Cerebellar cortex (tissue), 1 donor: ENCODE results near the gene EDN2.

Experiments used
- DNase-seq: peaks from one replicate; pipeline ENCODE4 v3.0.0-alpha.2; 2015; ENCODE audit warnings: low spot score

The EDN2 gene

GRCh38 chr1:41437011-41437355, 47.5 kb downstream of the EDN2 start:
- DNase-seq = no peak

- DNase-seq = no peak
These were observed 48.0 kb downstream of the EDN2 start for GRCh38 chr1:41436281-41437010.

DNA sequence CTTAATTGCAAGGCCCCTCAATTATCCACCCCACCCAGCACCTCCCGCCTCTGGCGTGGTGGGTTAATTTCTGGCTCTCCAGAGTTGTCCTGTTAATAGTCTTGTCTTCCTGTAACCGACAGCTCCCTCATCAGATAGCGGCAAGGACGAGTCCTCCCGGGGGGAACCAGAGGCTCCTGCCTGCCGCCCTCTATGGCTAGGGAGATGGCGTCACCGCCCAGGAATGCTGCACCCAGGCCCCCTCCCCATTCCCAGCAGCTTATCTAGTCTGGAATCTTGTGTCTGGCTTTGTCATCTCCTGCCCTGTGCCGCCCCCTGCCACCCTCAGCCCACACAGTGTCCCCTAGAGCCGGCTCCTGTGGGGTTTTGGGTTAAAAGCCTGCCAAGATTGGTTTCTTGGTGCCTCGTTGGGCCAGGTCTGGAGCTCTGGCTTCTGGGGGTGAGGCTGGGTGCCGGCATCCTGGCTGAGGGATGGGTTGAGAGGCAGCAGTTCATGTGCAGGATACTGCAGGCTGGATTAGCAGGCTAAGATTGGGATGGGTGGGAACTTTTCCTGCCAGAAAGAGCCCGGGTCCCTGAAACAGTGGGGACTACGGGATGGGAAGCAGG, 48.8 kb downstream of the EDN2 start:
- DNase-seq = no peak

DNA sequence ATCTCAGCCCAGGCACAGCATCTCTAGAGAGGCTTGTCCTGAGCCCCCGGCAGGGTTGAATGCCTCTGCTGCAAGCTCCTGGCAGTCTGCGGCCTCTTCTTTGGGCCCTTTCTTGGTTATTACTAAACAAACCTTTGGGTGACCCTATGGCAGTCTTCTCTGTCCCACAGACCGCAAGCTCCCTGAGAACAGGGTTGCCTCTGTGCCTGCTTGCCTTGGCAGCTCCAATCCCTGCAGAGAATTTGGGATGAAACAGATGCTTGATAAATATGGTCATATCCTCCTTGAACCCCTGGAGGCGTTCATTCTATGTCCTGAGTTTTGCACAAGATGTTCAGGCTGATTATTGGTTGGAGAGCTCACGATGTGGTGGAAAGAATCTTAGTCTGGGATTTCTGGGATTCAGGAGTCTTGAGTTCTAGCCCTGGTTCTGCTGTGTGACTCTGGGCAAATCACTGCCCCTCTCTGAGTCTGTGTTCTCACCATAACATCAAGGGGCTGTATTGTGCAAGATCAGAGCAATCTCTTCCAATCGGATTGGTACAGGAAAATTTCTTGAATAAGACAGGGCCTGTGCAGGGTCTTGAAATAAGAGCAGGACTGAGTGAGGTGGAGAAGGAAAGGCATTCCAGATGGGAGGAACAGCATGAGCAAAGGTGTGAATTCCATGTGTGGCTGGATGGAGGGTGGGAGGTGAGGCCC, 49.6 kb downstream of the EDN2 start:
- DNase-seq = no peak

DNA sequence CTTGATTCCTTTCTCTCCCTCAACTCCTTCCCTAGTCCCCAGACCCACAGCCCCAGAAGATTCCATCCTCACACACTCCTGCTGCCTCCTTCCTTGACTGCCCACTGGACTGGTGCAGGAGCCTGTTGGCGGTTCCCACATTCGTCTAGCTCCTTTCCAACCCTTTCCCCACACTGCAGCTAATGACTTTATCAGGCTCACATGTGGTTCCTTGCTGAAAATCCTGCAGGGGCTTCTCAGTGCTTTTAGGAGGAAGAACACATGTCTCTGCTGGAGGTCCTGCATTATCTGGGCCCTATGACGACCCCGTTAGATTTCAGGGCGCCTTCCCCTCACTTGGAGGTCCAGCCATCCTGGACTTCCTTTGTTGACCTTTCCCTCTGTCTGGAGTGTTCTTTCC, 50.2 kb downstream of the EDN2 start:
- DNase-seq = no peak

DNA sequence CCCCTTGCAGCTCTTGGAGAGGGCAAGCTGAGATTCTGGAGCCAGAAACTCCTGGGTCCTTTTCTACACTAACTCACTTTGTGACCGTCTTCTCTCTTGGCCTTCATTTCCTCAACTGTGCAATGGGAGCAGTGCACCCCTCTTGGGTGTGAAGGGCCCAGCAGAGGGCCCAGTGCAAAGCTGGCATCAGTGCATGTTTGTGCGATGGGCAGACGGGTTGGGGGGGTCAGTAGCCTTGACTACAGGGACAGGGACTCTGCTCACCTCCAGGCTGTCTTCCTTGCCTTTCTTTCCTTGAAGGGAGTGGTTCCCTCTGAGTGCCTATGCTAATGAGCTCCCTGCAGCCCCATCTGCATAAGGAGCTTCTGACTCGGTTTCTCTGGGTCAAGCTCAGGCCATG, 51.0 kb downstream of the EDN2 start:
- no peak for DNase-seq

DNA sequence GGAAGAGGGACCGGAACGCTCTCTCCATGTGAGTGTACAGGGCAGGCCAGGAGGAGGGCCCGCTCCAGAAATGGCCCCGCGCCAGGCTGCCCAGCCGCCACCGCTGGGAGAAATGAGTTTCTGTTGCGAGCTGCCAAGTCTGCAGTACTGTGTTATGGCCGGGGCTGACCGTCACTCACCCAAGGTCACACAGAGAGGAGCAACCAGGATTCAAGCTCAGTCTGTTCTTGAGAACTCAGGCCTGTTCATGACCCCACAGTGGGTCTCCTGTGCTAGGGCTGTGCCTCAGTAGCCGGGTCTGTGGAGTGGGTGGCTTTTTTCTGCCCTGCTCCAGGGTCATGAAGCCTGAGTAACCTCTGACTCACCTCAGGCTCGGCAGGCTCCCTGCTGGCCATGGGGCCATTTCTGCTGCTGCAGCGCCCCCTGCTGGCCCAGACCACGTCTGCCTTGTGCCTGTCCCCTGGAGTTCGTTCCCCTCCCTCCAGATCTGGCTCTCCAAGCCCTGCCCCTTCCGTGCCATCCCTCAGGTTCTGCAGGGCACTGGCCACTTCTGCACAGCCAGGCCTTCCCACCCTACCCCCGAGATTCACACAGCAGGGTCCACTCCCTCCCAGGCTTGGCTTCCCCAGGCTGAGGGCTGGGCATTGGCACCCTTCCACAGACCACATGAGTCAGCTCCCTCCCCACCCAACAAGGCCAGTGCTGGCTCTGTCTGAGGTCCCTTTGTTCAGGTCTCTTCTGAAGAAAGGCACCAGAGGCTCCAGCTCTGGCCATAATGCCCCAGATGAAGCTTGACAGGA, 51.8 kb downstream of the EDN2 start:
- peak; percentile 50 for DNase-seq

- no peak for DNase-seq
These were observed 52.8 kb downstream of the EDN2 start for GRCh38 chr1:41431490-41432350.

DNA sequence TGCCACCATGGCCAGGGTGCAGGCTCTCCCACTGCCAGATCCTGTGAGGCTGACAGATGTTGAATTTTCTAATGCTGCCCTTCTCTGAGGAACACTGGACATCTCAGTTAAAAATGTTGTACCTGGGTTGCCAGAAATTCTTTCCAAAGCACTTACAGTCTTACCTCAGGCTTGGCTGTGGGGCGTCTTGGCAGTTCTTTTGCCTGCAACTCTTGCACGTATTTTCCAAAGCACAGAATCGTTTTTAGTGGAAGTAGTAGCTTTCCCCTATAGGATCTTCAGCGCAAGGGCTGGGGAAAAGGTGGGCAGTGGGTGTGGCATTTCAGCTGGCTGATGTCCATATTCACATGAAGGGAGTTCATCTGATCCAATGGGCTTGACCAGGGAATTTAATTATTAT, 53.9 kb downstream of the EDN2 start:
- no peak for DNase-seq

GRCh38 chr1:41430069-41430468, 54.4 kb downstream of the EDN2 start:
- DNase-seq = no peak

DNA sequence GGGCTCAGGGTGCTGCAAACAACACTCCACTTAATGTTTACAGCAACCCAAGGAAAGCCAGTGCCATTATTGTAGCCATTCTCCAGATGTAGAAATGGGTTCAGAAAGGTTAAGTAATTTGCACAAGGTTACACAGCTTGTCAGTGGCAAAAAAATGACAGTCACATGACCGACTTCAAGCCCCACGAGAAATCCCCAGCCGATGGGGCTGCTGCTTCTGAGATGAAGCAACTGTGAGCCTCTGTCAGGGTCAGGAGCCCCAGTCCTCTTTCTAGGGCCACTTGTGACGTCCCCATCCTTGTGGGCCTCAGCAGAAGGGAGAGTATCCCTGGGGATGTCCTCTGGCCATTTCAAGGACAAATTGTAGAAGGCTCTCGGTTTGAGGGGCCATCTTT, 54.8 kb downstream of the EDN2 start:
- DNase-seq = no peak
